ENCODE measurements around the gene IQGAP1. TPM values are rescaled to one million over a fixed set of nuclear protein-coding genes. Genes with fewer than 3 reads are reported as not detected.

IQGAP1 gene, protein sequence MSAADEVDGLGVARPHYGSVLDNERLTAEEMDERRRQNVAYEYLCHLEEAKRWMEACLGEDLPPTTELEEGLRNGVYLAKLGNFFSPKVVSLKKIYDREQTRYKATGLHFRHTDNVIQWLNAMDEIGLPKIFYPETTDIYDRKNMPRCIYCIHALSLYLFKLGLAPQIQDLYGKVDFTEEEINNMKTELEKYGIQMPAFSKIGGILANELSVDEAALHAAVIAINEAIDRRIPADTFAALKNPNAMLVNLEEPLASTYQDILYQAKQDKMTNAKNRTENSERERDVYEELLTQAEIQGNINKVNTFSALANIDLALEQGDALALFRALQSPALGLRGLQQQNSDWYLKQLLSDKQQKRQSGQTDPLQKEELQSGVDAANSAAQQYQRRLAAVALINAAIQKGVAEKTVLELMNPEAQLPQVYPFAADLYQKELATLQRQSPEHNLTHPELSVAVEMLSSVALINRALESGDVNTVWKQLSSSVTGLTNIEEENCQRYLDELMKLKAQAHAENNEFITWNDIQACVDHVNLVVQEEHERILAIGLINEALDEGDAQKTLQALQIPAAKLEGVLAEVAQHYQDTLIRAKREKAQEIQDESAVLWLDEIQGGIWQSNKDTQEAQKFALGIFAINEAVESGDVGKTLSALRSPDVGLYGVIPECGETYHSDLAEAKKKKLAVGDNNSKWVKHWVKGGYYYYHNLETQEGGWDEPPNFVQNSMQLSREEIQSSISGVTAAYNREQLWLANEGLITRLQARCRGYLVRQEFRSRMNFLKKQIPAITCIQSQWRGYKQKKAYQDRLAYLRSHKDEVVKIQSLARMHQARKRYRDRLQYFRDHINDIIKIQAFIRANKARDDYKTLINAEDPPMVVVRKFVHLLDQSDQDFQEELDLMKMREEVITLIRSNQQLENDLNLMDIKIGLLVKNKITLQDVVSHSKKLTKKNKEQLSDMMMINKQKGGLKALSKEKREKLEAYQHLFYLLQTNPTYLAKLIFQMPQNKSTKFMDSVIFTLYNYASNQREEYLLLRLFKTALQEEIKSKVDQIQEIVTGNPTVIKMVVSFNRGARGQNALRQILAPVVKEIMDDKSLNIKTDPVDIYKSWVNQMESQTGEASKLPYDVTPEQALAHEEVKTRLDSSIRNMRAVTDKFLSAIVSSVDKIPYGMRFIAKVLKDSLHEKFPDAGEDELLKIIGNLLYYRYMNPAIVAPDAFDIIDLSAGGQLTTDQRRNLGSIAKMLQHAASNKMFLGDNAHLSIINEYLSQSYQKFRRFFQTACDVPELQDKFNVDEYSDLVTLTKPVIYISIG (N-terminal part only)
- polyA plus RNA-seq, result 219 to 310 TPM (median 253 TPM) in 3 replicates
- polyA plus RNA-seq (2011; ENCODE audit: low read depth), result 1,067 TPM
- 127 and 198 TPM in 2 replicates for polyA plus RNA-seq (2011; cell fraction: cytosol; rRNA removed)
- 543 and 692 TPM in 2 replicates for polyA plus RNA-seq (2011; cell fraction: nucleus; rRNA removed)
- 163 and 252 TPM in 2 replicates for polyA plus RNA-seq (2012; ENCODE audit: low replicate concordance)
- 189 to 616 TPM (median 435 TPM) in 3 replicates for polyA minus RNA-seq
- 205 TPM for polyA minus RNA-seq (2011; cell fraction: cytosol; rRNA and poly(A)+ RNA removed)
- polyA minus RNA-seq (2011; cell fraction: nucleus; rRNA and poly(A)+ RNA removed), result 533 and 899 TPM in 2 replicates

DNA sequence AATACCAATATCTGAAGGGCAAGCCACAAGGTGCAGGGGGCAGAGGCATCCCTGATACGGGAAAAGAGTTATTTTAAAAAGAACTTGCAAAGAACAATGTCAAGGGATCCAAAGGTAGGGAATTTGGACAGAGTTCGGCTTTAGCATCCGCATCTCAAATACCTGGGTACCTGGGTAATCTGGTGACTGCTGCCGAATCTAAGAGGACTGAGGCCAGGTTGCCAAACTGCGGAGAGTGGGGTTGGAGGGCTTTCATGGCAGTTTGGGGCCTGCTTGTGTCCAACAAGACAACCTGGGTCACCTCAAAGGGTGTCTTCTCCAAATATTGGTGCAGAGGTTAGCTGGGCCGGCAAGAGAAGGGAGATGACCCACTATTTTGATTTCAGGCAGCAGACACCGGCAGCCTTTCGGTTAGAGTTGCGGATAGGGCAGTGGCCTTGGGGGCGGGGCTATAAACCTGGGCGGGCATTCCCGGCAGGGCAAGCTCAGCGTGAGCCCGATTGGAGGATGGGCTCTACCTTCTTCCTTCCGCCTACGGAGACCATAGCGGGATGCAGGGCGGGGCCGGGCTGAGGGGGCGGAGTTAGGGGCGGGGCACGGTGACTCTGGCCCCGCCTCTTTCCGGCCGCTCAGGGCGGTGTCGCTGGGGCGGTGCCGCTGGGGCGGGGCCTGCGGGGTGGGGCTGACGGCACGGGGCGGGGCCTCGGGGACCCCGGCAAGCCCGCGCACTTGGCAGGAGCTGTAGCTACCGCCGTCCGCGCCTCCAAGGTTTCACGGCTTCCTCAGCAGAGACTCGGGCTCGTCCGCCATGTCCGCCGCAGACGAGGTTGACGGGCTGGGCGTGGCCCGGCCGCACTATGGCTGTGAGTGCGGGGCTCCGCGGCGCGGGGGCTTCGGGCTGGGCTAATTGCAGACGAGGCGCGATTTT lies at the start of gene IQGAP1:
TSS of gene IQGAP1 (plus strand) at position 709 of the 928 bp plus-strand sequence. CDS start at position 809, 100 bp downstream.
- Histone ChIP-seq H3K4me3 (ENCODE audit: control insufficient read depth in 2 of 3, extremely low read depth in 1 of 3, insufficient read depth in 2 of 3, low read depth in 1 of 3, low read length in 3 of 3) (peak within 1 kb of the TSS; percentile 82 to 94 (median 90)), H3K9me1 (ENCODE audit: control insufficient read depth, extremely low read depth, insufficient read depth, low read length) (no peaks in the 10 kb centered on the region), H3K4me1 (ENCODE audit: control insufficient read depth, extremely low read depth, insufficient read depth, low read length) (peaks cover 28% of the 10 kb centered on the region), H3K36me3 (ENCODE audit: control insufficient read depth in 2 of 2, extremely low read depth in 1 of 2, insufficient read depth in 2 of 2, low read length in 2 of 2) (peaks cover 6 to 7% of the 10 kb centered on the region in 2 experiments), H3K4me2 (ENCODE audit: control insufficient read depth, extremely low read depth, insufficient read depth, low read depth, low read length) (peak within 1 kb of the TSS; percentile 98), H3K27me3 (ENCODE audit: control insufficient read depth, extremely low read depth, insufficient read depth, low read length) (no peaks in the 10 kb centered on the region), H3K9ac (ENCODE audit: control insufficient read depth, extremely low read depth, insufficient read depth, low read length) (peak within 1 kb of the TSS; percentile 96), H3K27ac (ENCODE audit: control insufficient read depth, insufficient read depth, low read length) (peak within 1 kb of the TSS; percentile 94), H3K9me3 (ENCODE audit: control insufficient read depth, low read depth, low read length) (no peaks in the 10 kb centered on the region), H4K20me1 (ENCODE audit: control insufficient read depth, extremely low read depth, insufficient read depth, low read length) (peaks cover 2% of the 10 kb centered on the region), H2AFZ (ENCODE audit: control insufficient read depth, low read length) (peak within 1 kb of the TSS; percentile 99), H3K79me2 (ENCODE audit: control insufficient read depth, insufficient read depth, low read length) (peaks cover 46% of the 10 kb centered on the region)
- dilution Hi-C loops (cut with MboI; ENCODE audit: extremely low pct_ligation_motif_present, low sequenced_read_pairs), result no loop called here
- FAIRE-seq (peak; percentile 20), DNase-seq (ENCODE audit: low read depth, low spot score) (peak; percentile 84)
- TF ChIP-seq EZH2 (IDR thresholded peaks at IDR 0.05; ENCODE audit: low read length), result no peak
- TF ChIP-seq, protein P1, sequence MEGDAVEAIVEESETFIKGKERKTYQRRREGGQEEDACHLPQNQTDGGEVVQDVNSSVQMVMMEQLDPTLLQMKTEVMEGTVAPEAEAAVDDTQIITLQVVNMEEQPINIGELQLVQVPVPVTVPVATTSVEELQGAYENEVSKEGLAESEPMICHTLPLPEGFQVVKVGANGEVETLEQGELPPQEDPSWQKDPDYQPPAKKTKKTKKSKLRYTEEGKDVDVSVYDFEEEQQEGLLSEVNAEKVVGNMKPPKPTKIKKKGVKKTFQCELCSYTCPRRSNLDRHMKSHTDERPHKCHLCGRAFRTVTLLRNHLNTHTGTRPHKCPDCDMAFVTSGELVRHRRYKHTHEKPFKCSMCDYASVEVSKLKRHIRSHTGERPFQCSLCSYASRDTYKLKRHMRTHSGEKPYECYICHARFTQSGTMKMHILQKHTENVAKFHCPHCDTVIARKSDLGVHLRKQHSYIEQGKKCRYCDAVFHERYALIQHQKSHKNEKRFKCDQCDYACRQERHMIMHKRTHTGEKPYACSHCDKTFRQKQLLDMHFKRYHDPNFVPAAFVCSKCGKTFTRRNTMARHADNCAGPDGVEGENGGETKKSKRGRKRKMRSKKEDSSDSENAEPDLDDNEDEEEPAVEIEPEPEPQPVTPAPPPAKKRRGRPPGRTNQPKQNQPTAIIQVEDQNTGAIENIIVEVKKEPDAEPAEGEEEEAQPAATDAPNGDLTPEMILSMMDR (optimal IDR thresholded peaks at IDR 0.05 in 1 of 3, IDR thresholded peaks at IDR 0.05 in 1 of 3, conservative IDR thresholded peaks at IDR 0.05 in 1 of 3; ENCODE audit: extremely low read depth in 1 of 3, insufficient read depth in 2 of 3, low read length in 3 of 3), result no peak
